Measurements from ENCODE around the gene DCAKD. TPM values are rescaled to one million over a fixed set of nuclear protein-coding genes. Genes with fewer than 3 reads are reported as not detected.

Gene DCAKD
- polyA plus RNA-seq, 1 donor from 2014 or later, result 68.5 TPM

DNA sequence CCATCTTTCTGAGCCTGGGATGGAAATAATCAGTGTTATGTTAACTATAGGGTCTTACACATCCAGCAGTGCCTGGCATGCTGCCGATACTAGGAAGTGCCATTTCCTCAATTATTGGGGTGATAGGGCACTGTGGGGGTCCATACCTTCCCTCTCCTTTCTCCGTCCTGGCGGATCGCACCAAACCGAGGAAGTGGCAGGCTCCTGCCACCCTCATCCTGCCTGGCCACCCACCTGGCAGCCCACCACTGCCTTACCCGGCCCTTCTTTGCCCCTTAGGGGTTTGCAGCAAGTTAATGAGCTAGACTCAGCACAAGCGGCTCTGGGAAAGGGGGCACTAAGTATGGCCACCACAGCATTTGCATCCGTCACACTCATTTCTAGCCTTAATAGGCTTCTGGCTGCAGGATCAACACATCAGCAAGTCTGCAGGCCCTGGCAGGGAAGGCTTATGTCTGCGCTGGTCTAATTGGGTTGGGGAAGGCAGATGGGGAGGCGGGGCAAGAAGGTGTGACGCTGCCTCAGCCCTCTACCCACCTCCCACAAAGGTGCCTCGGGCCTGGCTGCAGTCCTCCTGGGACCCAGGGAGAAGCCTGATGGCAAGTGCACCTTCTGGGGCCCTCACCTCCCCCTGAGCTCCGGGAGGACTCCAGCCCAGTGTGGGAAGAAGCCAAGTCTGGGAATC, 28.6 kb downstream of the DCAKD start:
- Histone ChIP-seq H3K9me2 (ENCODE audit: insufficient read depth, low read length) (no peaks in the 10 kb centered on the region), H3F3A (ENCODE audit: insufficient read depth, low read length, poor library complexity, severe bottlenecking) (no peaks in the 10 kb centered on the region), H3K27me3 (ENCODE audit: insufficient read depth, low read depth, low read length) (peaks cover 23% of the 10 kb centered on the region), H3K4me2 (ENCODE audit: low read length) (no peak overlapping the region), H3K27ac (ENCODE audit: low read length) (no peak overlapping the region), H3K9ac (ENCODE audit: low read length) (no peak overlapping the region), H3K36me3 (ENCODE audit: insufficient read depth, low read length) (no peaks in the 10 kb centered on the region), H3K79me2 (replicated peaks; ENCODE audit: insufficient read depth, low read length) (no peaks in the 10 kb centered on the region), H2AFZ (ENCODE audit: low read depth, low read length) (no peak overlapping the region), H3K4me3 (ENCODE audit: low read length) (no peak overlapping the region), H3K9me3 (ENCODE audit: low read length) (no peaks in the 10 kb centered on the region), H4K20me1 (ENCODE audit: insufficient read depth) (no peaks in the 10 kb centered on the region)
- TF ChIP-seq EP300 (conservative IDR thresholded peaks at IDR 0.05; ENCODE audit: poor library complexity, severe bottlenecking), result no peak
- TF ChIP-seq, protein P1, sequence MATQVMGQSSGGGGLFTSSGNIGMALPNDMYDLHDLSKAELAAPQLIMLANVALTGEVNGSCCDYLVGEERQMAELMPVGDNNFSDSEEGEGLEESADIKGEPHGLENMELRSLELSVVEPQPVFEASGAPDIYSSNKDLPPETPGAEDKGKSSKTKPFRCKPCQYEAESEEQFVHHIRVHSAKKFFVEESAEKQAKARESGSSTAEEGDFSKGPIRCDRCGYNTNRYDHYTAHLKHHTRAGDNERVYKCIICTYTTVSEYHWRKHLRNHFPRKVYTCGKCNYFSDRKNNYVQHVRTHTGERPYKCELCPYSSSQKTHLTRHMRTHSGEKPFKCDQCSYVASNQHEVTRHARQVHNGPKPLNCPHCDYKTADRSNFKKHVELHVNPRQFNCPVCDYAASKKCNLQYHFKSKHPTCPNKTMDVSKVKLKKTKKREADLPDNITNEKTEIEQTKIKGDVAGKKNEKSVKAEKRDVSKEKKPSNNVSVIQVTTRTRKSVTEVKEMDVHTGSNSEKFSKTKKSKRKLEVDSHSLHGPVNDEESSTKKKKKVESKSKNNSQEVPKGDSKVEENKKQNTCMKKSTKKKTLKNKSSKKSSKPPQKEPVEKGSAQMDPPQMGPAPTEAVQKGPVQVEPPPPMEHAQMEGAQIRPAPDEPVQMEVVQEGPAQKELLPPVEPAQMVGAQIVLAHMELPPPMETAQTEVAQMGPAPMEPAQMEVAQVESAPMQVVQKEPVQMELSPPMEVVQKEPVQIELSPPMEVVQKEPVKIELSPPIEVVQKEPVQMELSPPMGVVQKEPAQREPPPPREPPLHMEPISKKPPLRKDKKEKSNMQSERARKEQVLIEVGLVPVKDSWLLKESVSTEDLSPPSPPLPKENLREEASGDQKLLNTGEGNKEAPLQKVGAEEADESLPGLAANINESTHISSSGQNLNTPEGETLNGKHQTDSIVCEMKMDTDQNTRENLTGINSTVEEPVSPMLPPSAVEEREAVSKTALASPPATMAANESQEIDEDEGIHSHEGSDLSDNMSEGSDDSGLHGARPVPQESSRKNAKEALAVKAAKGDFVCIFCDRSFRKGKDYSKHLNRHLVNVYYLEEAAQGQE (IDR thresholded peaks at IDR 0.05; ENCODE audit: borderline replicate concordance), result no peak
- no peak for TF ChIP-seq RAD21 (conservative IDR thresholded peaks at IDR 0.05)
- TF ChIP-seq SMC3 (conservative IDR thresholded peaks at IDR 0.05; ENCODE audit: poor library complexity), result no peak
- TF ChIP-seq, protein P2, sequence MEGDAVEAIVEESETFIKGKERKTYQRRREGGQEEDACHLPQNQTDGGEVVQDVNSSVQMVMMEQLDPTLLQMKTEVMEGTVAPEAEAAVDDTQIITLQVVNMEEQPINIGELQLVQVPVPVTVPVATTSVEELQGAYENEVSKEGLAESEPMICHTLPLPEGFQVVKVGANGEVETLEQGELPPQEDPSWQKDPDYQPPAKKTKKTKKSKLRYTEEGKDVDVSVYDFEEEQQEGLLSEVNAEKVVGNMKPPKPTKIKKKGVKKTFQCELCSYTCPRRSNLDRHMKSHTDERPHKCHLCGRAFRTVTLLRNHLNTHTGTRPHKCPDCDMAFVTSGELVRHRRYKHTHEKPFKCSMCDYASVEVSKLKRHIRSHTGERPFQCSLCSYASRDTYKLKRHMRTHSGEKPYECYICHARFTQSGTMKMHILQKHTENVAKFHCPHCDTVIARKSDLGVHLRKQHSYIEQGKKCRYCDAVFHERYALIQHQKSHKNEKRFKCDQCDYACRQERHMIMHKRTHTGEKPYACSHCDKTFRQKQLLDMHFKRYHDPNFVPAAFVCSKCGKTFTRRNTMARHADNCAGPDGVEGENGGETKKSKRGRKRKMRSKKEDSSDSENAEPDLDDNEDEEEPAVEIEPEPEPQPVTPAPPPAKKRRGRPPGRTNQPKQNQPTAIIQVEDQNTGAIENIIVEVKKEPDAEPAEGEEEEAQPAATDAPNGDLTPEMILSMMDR (IDR thresholded peaks at IDR 0.05; ENCODE audit: poor library complexity, severe bottlenecking), result no peak
- no peak for TF ChIP-seq TAF1 (IDR thresholded peaks at IDR 0.05; ENCODE audit: low read depth)
- no peak for TF ChIP-seq MXI1 (conservative IDR thresholded peaks at IDR 0.05; ENCODE audit: poor library complexity, severe bottlenecking)
- no peak for TF ChIP-seq POLR2AphosphoS5 (IDR thresholded peaks at IDR 0.05)
- no peak for TF ChIP-seq EZH2 (IDR thresholded peaks at IDR 0.05; ENCODE audit: borderline replicate concordance, insufficient read depth, low read length, poor library complexity, severe bottlenecking)

DNA sequence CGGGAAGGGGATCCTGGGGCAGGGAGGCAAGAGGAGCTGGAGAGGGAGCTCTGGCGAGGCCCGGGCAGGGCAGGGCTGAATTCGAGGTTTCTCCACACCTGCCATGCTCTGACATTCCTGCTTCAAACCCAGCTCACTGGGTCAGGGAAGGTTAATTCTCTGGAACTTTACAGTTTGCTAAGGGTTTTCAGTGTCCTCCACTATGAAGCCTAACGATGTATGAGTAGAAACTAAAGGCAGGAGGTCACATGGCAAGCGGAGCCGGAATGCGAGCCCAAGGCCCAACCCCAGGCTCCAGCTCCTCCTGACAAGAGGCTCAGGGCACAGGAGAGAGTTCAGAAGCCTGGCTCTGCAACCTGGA, 29.2 kb downstream of the DCAKD start:
- no peak overlapping the region for H3K4me3 ChIP-seq (ENCODE audit: low read length)
- peaks cover 23% of the 10 kb centered on the region for H3K27me3 ChIP-seq (ENCODE audit: insufficient read depth, low read depth, low read length)
- TF ChIP-seq, protein P1 (IDR thresholded peaks at IDR 0.05; ENCODE audit: borderline replicate concordance), result no peak
- no peak for TF ChIP-seq POLR2AphosphoS5 (IDR thresholded peaks at IDR 0.05)
- TF ChIP-seq RAD21 (conservative IDR thresholded peaks at IDR 0.05), result peak; percentile 7
- no peak for TF ChIP-seq EZH2 (IDR thresholded peaks at IDR 0.05; ENCODE audit: borderline replicate concordance, insufficient read depth, low read length, poor library complexity, severe bottlenecking)
- no peak for TF ChIP-seq TAF1 (IDR thresholded peaks at IDR 0.05; ENCODE audit: low read depth)
- TF ChIP-seq, protein P2 (IDR thresholded peaks at IDR 0.05; ENCODE audit: poor library complexity, severe bottlenecking), result no peak
- TF ChIP-seq SMC3 (conservative IDR thresholded peaks at IDR 0.05; ENCODE audit: poor library complexity), result no peak
- no peak overlapping the region for H3K27ac ChIP-seq (ENCODE audit: low read length)
- H3K9ac ChIP-seq (ENCODE audit: low read length), result no peak overlapping the region
- no peaks in the 10 kb centered on the region for H3F3A ChIP-seq (ENCODE audit: insufficient read depth, low read length, poor library complexity, severe bottlenecking)
- no peak overlapping the region for H2AFZ ChIP-seq (ENCODE audit: low read depth, low read length)
- H4K20me1 ChIP-seq (ENCODE audit: insufficient read depth), result no peaks in the 10 kb centered on the region
- no peaks in the 10 kb centered on the region for H3K79me2 ChIP-seq (replicated peaks; ENCODE audit: insufficient read depth, low read length)
- H3K4me2 ChIP-seq (ENCODE audit: low read length), result no peak overlapping the region
- no peaks in the 10 kb centered on the region for H3K9me2 ChIP-seq (ENCODE audit: insufficient read depth, low read length)
- H3K36me3 ChIP-seq (ENCODE audit: insufficient read depth, low read length), result no peaks in the 10 kb centered on the region
- no peaks in the 10 kb centered on the region for H3K9me3 ChIP-seq (ENCODE audit: low read length)
